ENCODE data around the gene M6PR. TPM values are rescaled to one million over a fixed set of nuclear protein-coding genes. Genes with fewer than 3 reads are reported as not detected.
"Not testable (repeated sequence)": the region's sequence is repeated elsewhere in the genome, so short reads cannot be mapped to it uniquely, and the experiment has no call there.

Gene M6PR
- total RNA-seq, 1 donor from 2014 or later: 113 TPM

DNA sequence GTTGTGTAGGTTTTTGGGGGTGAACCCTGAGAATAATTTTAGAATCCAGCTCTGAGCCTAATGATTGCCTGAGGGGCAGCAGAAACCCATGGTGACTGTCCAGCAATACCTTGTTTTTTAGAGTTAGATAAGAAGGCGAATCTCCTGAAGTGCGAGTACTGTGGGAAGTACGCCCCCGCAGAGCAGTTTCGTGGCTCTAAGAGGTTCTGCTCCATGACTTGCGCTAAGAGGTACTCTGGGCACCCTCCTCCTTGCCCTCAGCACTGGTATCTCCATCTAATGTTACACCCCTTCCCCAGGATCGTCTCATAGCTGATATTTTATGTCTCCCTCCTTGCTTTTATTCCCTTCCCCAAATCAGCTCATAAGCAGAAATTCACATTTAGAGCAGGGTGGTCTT lies 12.7 kb downstream of the M6PR start:
- no peak overlapping the region for H3K4me3 ChIP-seq
- no peaks in the 10 kb centered on the region for H3K9me3 ChIP-seq (ENCODE audit: low read depth)
- Mint-ChIP-seq H3K4me3 (no peak overlapping the region), H3K36me3 (peaks cover 38% of the 10 kb centered on the region), H3K9me3 (no peaks in the 10 kb centered on the region), H3K27me3 (ENCODE audit: insufficient read depth, low read depth) (no peaks in the 10 kb centered on the region), H3K27ac (no peak overlapping the region), H3K4me1 (no peaks in the 10 kb centered on the region)
- H3K4me1 ChIP-seq: no peaks in the 10 kb centered on the region
- no peaks in the 10 kb centered on the region for H3K36me3 ChIP-seq
- no peak overlapping the region for H3K27ac ChIP-seq
- no peaks in the 10 kb centered on the region for H4K20me1 ChIP-seq (ENCODE audit: low read depth)
- peaks cover 4% of the 10 kb centered on the region for H3F3A ChIP-seq (ENCODE audit: low read depth)
- no peak overlapping the region for H2AFZ ChIP-seq (replicated peaks)
- H3K9ac ChIP-seq: no peak overlapping the region
- TF ChIP-seq EZH2phosphoT487 (IDR thresholded peaks at IDR 0.05) (no peak), EZH2 (IDR thresholded peaks at IDR 0.05) (no peak)
- TF ChIP-seq, protein P1, sequence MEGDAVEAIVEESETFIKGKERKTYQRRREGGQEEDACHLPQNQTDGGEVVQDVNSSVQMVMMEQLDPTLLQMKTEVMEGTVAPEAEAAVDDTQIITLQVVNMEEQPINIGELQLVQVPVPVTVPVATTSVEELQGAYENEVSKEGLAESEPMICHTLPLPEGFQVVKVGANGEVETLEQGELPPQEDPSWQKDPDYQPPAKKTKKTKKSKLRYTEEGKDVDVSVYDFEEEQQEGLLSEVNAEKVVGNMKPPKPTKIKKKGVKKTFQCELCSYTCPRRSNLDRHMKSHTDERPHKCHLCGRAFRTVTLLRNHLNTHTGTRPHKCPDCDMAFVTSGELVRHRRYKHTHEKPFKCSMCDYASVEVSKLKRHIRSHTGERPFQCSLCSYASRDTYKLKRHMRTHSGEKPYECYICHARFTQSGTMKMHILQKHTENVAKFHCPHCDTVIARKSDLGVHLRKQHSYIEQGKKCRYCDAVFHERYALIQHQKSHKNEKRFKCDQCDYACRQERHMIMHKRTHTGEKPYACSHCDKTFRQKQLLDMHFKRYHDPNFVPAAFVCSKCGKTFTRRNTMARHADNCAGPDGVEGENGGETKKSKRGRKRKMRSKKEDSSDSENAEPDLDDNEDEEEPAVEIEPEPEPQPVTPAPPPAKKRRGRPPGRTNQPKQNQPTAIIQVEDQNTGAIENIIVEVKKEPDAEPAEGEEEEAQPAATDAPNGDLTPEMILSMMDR (IDR thresholded peaks at IDR 0.05): no peak
- H3K27me3 ChIP-seq: no peaks in the 10 kb centered on the region
- H3K4me2 ChIP-seq: no peak overlapping the region
- no peaks in the 10 kb centered on the region for H3K79me2 ChIP-seq (ENCODE audit: low read depth)
- no peak for DNase-seq (ENCODE audit: low spot score)

DNA sequence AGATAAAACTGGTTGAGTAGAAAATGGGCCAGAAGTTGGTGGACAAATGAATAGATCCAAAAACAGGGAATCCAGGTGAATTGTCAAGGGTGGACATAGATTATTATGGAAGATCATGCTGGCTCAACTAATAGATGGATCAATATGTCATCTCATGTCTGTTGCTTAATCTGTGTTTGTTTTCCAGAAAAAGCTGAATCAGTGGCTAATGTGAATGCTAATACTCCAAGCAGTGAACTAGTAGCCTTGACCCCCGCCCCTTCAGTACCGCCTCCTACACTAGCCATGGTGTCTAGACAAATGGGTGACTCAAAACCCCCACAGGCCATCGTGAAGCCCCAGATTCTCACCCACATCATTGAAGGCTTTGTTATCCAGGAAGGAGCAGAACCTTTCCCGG lies 15.4 kb downstream of the M6PR start:
- H3K4me1 ChIP-seq; DNase-seq (ENCODE audit: low spot score); H3F3A ChIP-seq (ENCODE audit: low read depth); H3K9me3 ChIP-seq (ENCODE audit: low read depth); H3K79me2 ChIP-seq (ENCODE audit: low read depth); H3K27ac Mint-ChIP-seq; H3K4me3 Mint-ChIP-seq; H3K9ac ChIP-seq; H2AFZ ChIP-seq (replicated peaks); H3K27me3 Mint-ChIP-seq (ENCODE audit: insufficient read depth, low read depth); H3K4me1 Mint-ChIP-seq; H3K36me3 ChIP-seq; H3K27me3 ChIP-seq; H3K4me3 ChIP-seq; H3K4me2 ChIP-seq; H3K27ac ChIP-seq; H4K20me1 ChIP-seq (ENCODE audit: low read depth); H3K9me3 Mint-ChIP-seq: not testable (repeated sequence)
- peaks cover 39% of the 10 kb centered on the region for H3K36me3 Mint-ChIP-seq

DNA sequence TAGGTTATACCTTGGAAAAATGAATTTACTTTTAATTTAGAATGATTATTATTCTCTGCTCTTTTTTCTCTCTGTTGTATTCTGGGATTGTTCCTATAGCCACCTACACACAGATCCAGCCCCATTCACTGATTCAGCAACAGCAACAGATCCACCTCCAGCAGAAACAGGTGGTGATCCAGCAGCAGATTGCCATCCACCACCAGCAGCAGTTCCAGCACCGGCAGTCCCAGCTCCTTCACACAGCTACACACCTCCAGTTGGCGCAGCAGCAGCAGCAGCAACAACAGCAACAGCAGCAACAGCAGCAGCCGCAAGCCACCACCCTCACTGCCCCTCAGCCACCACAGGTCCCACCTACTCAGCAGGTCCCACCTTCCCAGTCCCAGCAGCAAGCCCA lies 17.0 kb downstream of the M6PR start:
- H3K9ac ChIP-seq; H3F3A ChIP-seq (ENCODE audit: low read depth); H4K20me1 ChIP-seq (ENCODE audit: low read depth); H3K4me3 ChIP-seq; H3K4me3 Mint-ChIP-seq; H3K27ac Mint-ChIP-seq; H2AFZ ChIP-seq (replicated peaks); H3K9me3 ChIP-seq (ENCODE audit: low read depth); H3K79me2 ChIP-seq (ENCODE audit: low read depth); H3K27me3 ChIP-seq; H3K4me2 ChIP-seq; H3K4me1 ChIP-seq; H3K9me3 Mint-ChIP-seq; H3K27ac ChIP-seq; H3K4me1 Mint-ChIP-seq; H3K27me3 Mint-ChIP-seq (ENCODE audit: insufficient read depth, low read depth); DNase-seq (ENCODE audit: low spot score); H3K36me3 ChIP-seq: not testable (repeated sequence)
- peaks cover 34% of the 10 kb centered on the region for H3K36me3 Mint-ChIP-seq

DNA sequence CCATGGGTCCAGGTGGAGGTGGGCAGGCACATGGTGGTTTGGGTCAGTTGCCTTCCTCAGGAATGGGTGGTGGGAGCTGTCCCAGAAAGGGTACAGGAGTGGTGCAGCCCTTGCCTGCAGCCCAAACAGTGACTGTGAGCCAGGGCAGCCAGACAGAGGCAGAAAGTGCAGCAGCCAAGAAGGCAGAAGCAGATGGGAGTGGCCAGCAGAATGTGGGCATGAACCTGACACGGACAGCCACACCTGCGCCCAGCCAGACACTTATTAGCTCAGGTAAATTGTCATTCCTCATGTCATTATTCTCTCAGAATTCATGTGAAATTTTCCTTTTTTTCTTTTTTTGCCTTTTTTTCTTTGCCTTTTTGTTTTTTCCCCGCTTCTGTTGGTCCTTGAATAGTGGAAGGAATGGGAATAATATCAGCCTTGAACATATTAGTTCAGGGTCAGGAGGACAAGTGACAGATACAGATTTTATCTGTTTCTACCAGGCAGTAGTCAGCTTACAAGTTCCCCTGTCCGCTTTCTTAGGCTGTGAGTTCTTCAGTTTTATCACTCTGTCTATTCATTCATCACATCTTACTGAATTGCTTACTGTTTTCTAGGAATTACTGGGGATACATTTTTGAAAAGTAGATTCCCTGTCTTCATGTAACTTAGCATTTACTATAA lies 18.7 kb downstream of the M6PR start:
- not testable (repeated sequence) for H3K4me1 ChIP-seq; H3F3A ChIP-seq (ENCODE audit: low read depth); H4K20me1 ChIP-seq (ENCODE audit: low read depth); H3K79me2 ChIP-seq (ENCODE audit: low read depth); H3K27me3 ChIP-seq; H2AFZ ChIP-seq (replicated peaks); H3K9ac ChIP-seq; H3K4me2 ChIP-seq; H3K27ac Mint-ChIP-seq; H3K4me3 Mint-ChIP-seq; H3K9me3 Mint-ChIP-seq; H3K4me3 ChIP-seq; H3K27me3 Mint-ChIP-seq (ENCODE audit: insufficient read depth, low read depth); H3K27ac ChIP-seq; H3K9me3 ChIP-seq (ENCODE audit: low read depth); H3K36me3 ChIP-seq; DNase-seq (ENCODE audit: low spot score); H3K4me1 Mint-ChIP-seq
- peaks cover 24% of the 10 kb centered on the region for H3K36me3 Mint-ChIP-seq

DNA sequence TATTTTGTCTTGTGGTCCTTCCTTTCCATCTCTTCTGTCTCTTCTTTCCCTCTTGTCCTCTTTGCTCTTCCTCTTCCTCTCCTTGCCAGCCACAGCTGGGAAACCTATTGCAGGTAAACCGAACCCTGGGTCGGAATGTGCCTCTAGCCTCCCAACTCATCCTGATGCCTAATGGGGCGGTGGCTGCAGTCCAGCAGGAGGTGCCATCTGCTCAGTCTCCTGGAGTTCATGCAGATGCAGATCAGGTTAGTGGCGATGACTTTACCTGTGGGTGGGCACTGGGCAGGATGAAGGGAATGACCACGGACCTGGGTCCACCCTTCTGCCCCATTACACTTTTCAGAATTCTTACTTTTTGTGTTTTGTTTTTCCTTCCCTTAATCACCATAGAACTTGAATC lies 26.9 kb downstream of the M6PR start:
- no peak overlapping the region for H3K27ac ChIP-seq
- H3K4me2 ChIP-seq: no peak overlapping the region
- no peak overlapping the region for H3K4me3 ChIP-seq
- H3K4me3 Mint-ChIP-seq: no peak overlapping the region
- peaks cover 16% of the 10 kb centered on the region for H3F3A ChIP-seq (ENCODE audit: low read depth)
- TF ChIP-seq EZH2 (IDR thresholded peaks at IDR 0.05) (no peak), EZH2phosphoT487 (IDR thresholded peaks at IDR 0.05) (no peak)
- no peaks in the 10 kb centered on the region for H3K27me3 ChIP-seq
- H3K27me3 Mint-ChIP-seq (ENCODE audit: insufficient read depth, low read depth): no peaks in the 10 kb centered on the region
- H3K9me3 Mint-ChIP-seq: no peaks in the 10 kb centered on the region
- H3K36me3 Mint-ChIP-seq: peaks cover 30% of the 10 kb centered on the region
- H2AFZ ChIP-seq (replicated peaks): no peak overlapping the region
- peaks cover 11% of the 10 kb centered on the region for H3K4me1 ChIP-seq
- no peak overlapping the region for H3K27ac Mint-ChIP-seq
- H3K4me1 Mint-ChIP-seq: peaks cover 3% of the 10 kb centered on the region
- H4K20me1 ChIP-seq (ENCODE audit: low read depth): no peaks in the 10 kb centered on the region
- peaks cover 10% of the 10 kb centered on the region for H3K36me3 ChIP-seq
- peaks cover 38% of the 10 kb centered on the region for H3K79me2 ChIP-seq (ENCODE audit: low read depth)
- no peak for DNase-seq (ENCODE audit: low spot score)
- H3K9me3 ChIP-seq (ENCODE audit: low read depth): no peaks in the 10 kb centered on the region
- H3K9ac ChIP-seq: no peak overlapping the region

- not testable (repeated sequence) for H3K27ac Mint-ChIP-seq; H3K9me3 ChIP-seq (ENCODE audit: low read depth); H3K4me1 Mint-ChIP-seq; H3K9me3 Mint-ChIP-seq; H3K4me3 Mint-ChIP-seq; H3K27me3 ChIP-seq; H3K27ac ChIP-seq; DNase-seq (ENCODE audit: low spot score); H3K4me3 ChIP-seq; H3K9ac ChIP-seq; H3K27me3 Mint-ChIP-seq (ENCODE audit: insufficient read depth, low read depth); H2AFZ ChIP-seq (replicated peaks); H3K4me2 ChIP-seq
- Histone ChIP-seq H4K20me1 (ENCODE audit: low read depth) (peaks cover 16% of the 10 kb centered on the region), H3K4me1 (peaks cover 30% of the 10 kb centered on the region), H3K36me3 (peaks cover 10% of the 10 kb centered on the region), H3F3A (ENCODE audit: low read depth) (peaks cover 20% of the 10 kb centered on the region), H3K79me2 (ENCODE audit: low read depth) (peaks cover 59% of the 10 kb centered on the region)
- peaks cover 30% of the 10 kb centered on the region for H3K36me3 Mint-ChIP-seq
Observed at GRCh38 chr12:8919643-8920042, 29.8 kb downstream of the M6PR start.
